ENCODE results near the gene TOGARAM1.

The TOGARAM1 gene

DNA sequence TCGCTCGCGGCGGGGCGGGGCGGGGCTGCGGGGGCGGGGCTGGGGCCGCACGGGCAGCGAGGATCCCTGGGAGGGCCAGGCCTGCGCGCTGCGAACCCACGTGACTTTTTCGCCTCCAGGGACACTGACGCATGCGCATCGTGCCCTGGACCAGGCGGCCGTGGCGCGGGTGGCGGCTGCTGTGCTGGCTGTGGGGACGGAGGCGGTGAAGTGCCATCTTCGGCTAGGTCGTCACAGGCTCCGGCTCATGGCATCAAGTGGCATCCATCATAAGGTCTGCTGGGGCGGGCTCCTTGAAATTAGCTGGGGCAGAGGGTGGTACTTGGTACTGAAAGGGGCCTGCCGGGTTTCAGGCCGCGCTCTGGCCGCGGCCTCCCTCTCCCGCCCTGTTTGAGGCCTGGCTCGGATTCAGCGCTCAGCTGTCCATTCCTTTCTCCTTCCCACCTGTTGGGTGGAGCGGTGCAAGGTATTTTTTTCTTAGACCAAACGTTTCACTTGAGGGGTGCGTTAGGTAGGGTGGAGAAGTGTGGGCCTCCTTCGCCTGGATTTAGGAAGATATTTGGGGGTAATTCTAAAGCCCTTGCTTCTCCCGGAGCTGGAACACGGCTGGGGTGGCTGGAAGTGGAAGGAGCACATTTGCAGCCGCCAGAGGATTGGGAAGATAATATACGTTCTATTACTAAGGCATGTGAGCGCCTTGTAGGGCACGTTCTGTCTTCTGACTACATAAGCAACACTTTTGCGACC, 122.2 kb downstream of the TOGARAM1 start, which contains the start of gene PRPF39 (continued):
- TF ChIP-seq YY1 (tag by site-specific recombination; IDR thresholded peaks at IDR 0.05) (0 out of 2 replicates have a peak, but pooled peaks have one; percentile 49), ZBTB21 (tag by site-specific recombination; IDR thresholded peaks at IDR 0.05) (no peak), TRIM28 (IDR thresholded peaks at IDR 0.05; ENCODE audit: borderline replicate concordance, low read length) (peak; percentile 12; the same call in 1 of the 2 replicates), ZNF514 (tag by site-specific recombination; IDR thresholded peaks at IDR 0.05) (no peak), ZNF843 (tag by site-specific recombination; IDR thresholded peaks at IDR 0.05) (0 out of 2 replicates have a peak, but pooled peaks have one; percentile 28), SP3 (tag by site-specific recombination; IDR thresholded peaks at IDR 0.05) (peak; percentile 50; the same call in 1 of the 2 replicates), ZNF600 (tag by site-specific recombination; IDR thresholded peaks at IDR 0.05) (peak; percentile 93), ZNF660 (tag by site-specific recombination; IDR thresholded peaks at IDR 0.05) (0 out of 2 replicates have a peak, but pooled peaks have one; percentile 30), REPIN1 (tag by site-specific recombination; IDR thresholded peaks at IDR 0.05; ENCODE audit: low read depth) (0 out of 2 replicates have a peak, but pooled peaks have one; percentile 19), ZBTB20 (tag by site-specific recombination; IDR thresholded peaks at IDR 0.05) (no peak; the same call in 1 of the 2 replicates), SP7 (tag by site-specific recombination; IDR thresholded peaks at IDR 0.05) (no peak), FEZF1 (tag by site-specific recombination; IDR thresholded peaks at IDR 0.05) (peak; percentile 56), YY2 (tag by site-specific recombination; IDR thresholded peaks at IDR 0.05) (no peak), SP2 (tag by site-specific recombination; IDR thresholded peaks at IDR 0.05) (peak; percentile 71), ZNF121 (tag by site-specific recombination; IDR thresholded peaks at IDR 0.05) (0 out of 2 replicates have a peak, but pooled peaks have one; percentile 16), SCRT2 (tag by site-specific recombination; IDR thresholded peaks at IDR 0.05) (peak; percentile 97), ZNF311 (tag by site-specific recombination; IDR thresholded peaks at IDR 0.05; ENCODE audit: borderline replicate concordance) (no peak), ZNF248 (tag by site-specific recombination; IDR thresholded peaks at IDR 0.05) (no peak), ZSCAN30 (tag by site-specific recombination; IDR thresholded peaks at IDR 0.05) (peak; percentile 70; the same call in 1 of the 2 replicates), ZNF169 (tag by site-specific recombination; IDR thresholded peaks at IDR 0.05) (no peak), EGR2 (tag by site-specific recombination; IDR thresholded peaks at IDR 0.05; ENCODE audit: low read depth) (0 out of 2 replicates have a peak, but pooled peaks have one; percentile 18), KLF1 (tag by site-specific recombination; IDR thresholded peaks at IDR 0.05) (no peak)
- TF ChIP-seq, protein P1, sequence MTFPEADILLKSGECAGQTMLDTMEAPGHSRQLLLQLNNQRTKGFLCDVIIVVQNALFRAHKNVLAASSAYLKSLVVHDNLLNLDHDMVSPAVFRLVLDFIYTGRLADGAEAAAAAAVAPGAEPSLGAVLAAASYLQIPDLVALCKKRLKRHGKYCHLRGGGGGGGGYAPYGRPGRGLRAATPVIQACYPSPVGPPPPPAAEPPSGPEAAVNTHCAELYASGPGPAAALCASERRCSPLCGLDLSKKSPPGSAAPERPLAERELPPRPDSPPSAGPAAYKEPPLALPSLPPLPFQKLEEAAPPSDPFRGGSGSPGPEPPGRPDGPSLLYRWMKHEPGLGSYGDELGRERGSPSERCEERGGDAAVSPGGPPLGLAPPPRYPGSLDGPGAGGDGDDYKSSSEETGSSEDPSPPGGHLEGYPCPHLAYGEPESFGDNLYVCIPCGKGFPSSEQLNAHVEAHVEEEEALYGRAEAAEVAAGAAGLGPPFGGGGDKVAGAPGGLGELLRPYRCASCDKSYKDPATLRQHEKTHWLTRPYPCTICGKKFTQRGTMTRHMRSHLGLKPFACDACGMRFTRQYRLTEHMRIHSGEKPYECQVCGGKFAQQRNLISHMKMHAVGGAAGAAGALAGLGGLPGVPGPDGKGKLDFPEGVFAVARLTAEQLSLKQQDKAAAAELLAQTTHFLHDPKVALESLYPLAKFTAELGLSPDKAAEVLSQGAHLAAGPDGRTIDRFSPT (tag by site-specific recombination; IDR thresholded peaks at IDR 0.05): 0 out of 2 replicates have a peak, but pooled peaks have one; percentile 34
- TF ChIP-seq, protein P2, sequence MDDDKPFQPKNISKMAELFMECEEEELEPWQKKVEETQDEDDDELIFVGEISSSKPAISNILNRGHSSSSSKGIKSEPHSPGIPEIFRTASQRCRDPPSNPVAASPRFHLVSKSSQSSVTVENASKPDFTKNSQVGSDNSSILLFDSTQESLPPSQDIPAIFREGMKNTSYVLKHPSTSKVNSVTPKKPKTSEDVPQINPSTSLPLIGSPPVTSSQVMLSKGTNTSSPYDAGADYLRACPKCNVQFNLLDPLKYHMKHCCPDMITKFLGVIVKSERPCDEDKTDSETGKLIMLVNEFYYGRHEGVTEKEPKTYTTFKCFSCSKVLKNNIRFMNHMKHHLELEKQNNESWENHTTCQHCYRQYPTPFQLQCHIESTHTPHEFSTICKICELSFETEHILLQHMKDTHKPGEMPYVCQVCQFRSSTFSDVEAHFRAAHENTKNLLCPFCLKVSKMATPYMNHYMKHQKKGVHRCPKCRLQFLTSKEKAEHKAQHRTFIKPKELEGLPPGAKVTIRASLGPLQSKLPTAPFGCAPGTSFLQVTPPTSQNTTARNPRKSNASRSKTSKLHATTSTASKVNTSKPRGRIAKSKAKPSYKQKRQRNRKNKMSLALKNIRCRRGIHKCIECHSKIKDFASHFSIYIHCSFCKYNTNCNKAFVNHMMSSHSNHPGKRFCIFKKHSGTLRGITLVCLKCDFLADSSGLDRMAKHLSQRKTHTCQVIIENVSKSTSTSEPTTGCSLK (tag by site-specific recombination; IDR thresholded peaks at IDR 0.05): no peak
- TF ChIP-seq, protein P3, sequence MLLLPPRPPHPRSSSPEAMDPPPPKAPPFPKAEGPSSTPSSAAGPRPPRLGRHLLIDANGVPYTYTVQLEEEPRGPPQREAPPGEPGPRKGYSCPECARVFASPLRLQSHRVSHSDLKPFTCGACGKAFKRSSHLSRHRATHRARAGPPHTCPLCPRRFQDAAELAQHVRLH (tag by site-specific recombination; IDR thresholded peaks at IDR 0.05): 0 out of 2 replicates have a peak, but pooled peaks have one; percentile 26
- TF ChIP-seq, protein P4, sequence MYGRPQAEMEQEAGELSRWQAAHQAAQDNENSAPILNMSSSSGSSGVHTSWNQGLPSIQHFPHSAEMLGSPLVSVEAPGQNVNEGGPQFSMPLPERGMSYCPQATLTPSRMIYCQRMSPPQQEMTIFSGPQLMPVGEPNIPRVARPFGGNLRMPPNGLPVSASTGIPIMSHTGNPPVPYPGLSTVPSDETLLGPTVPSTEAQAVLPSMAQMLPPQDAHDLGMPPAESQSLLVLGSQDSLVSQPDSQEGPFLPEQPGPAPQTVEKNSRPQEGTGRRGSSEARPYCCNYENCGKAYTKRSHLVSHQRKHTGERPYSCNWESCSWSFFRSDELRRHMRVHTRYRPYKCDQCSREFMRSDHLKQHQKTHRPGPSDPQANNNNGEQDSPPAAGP (tag by site-specific recombination; IDR thresholded peaks at IDR 0.05): peak; percentile 59
- TF ChIP-seq, protein P5, sequence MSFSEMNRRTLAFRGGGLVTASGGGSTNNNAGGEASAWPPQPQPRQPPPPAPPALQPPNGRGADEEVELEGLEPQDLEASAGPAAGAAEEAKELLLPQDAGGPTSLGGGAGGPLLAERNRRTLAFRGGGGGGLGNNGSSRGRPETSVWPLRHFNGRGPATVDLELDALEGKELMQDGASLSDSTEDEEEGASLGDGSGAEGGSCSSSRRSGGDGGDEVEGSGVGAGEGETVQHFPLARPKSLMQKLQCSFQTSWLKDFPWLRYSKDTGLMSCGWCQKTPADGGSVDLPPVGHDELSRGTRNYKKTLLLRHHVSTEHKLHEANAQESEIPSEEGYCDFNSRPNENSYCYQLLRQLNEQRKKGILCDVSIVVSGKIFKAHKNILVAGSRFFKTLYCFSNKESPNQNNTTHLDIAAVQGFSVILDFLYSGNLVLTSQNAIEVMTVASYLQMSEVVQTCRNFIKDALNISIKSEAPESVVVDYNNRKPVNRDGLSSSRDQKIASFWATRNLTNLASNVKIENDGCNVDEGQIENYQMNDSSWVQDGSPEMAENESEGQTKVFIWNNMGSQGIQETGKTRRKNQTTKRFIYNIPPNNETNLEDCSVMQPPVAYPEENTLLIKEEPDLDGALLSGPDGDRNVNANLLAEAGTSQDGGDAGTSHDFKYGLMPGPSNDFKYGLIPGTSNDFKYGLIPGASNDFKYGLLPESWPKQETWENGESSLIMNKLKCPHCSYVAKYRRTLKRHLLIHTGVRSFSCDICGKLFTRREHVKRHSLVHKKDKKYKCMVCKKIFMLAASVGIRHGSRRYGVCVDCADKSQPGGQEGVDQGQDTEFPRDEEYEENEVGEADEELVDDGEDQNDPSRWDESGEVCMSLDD (tag by site-specific recombination; IDR thresholded peaks at IDR 0.05): no peak
- TF ChIP-seq, protein P6, sequence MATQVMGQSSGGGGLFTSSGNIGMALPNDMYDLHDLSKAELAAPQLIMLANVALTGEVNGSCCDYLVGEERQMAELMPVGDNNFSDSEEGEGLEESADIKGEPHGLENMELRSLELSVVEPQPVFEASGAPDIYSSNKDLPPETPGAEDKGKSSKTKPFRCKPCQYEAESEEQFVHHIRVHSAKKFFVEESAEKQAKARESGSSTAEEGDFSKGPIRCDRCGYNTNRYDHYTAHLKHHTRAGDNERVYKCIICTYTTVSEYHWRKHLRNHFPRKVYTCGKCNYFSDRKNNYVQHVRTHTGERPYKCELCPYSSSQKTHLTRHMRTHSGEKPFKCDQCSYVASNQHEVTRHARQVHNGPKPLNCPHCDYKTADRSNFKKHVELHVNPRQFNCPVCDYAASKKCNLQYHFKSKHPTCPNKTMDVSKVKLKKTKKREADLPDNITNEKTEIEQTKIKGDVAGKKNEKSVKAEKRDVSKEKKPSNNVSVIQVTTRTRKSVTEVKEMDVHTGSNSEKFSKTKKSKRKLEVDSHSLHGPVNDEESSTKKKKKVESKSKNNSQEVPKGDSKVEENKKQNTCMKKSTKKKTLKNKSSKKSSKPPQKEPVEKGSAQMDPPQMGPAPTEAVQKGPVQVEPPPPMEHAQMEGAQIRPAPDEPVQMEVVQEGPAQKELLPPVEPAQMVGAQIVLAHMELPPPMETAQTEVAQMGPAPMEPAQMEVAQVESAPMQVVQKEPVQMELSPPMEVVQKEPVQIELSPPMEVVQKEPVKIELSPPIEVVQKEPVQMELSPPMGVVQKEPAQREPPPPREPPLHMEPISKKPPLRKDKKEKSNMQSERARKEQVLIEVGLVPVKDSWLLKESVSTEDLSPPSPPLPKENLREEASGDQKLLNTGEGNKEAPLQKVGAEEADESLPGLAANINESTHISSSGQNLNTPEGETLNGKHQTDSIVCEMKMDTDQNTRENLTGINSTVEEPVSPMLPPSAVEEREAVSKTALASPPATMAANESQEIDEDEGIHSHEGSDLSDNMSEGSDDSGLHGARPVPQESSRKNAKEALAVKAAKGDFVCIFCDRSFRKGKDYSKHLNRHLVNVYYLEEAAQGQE (tag by site-specific recombination; IDR thresholded peaks at IDR 0.05): peak; percentile 44; the same call in 1 of the 2 replicates
